ENCODE data around the gene S100A13. TPM values are rescaled to one million over a fixed set of nuclear protein-coding genes. Genes with fewer than 3 reads are reported as not detected.
A peak's percentile ranks its signal among the peaks of the same experiment; 100 is the strongest.

S100A13 gene
- total RNA-seq, 1 experiment from 2014 or later = 111 TPM

- in situ Hi-C loops (cut with HindIII; ENCODE audit: low pct_unique_long_range_greater_than_20kb, low sequenced_read_pairs) (no loop called here), intact Hi-C loops (cut with micrococcal nuclease; ENCODE audit: unreplicated experiment) (loop anchor here (10.0 kb wide), 1 partner anchor 76 kb away; the partner anchor contains the start of gene SNAPIN)
- TF ChIP-seq POLR2AphosphoS5 (IDR thresholded peaks at IDR 0.05; ENCODE audit: low read depth, low read length) (no peak), SIN3A (IDR thresholded peaks at IDR 0.05; ENCODE audit: borderline replicate concordance, insufficient read depth, low read depth, low read length) (no peak), CTCF (IDR thresholded peaks at IDR 0.05) (no peak), TCF7L2 (IDR thresholded peaks at IDR 0.05; ENCODE audit: low read depth, low read length) (no peak), REST (IDR thresholded peaks at IDR 0.05; ENCODE audit: insufficient read depth in 1 of 2, low read depth in 2 of 2, low read length in 1 of 2) (no peak)
- Histone ChIP-seq H3K27ac (ENCODE audit: low read length) (no peak overlapping the region), H3K4me1 (ENCODE audit: control insufficient read depth, insufficient read depth, low read length) (no peaks in the 10 kb centered on the region; the same call in 1 of the 2 replicates), H3K36me3 (ENCODE audit: control insufficient read depth, insufficient read depth, low read length) (no peaks in the 10 kb centered on the region), H3K9me3 (ENCODE audit: control insufficient read depth, insufficient read depth, low read depth, low read length) (no peaks in the 10 kb centered on the region), H3K4me3 (ENCODE audit: low read depth in 2 of 2, low read length in 2 of 2) (no peak overlapping the region), H3K27me3 (ENCODE audit: control insufficient read depth, insufficient read depth, low read length) (no peaks in the 10 kb centered on the region)
- no peak for DNase-seq (ENCODE audit: low read depth, low spot score)
- ChIA-PET POLR2A (no interaction called here), CTCF (no interaction called here)
- no TSS peak for BruUV-seq (replicated peaks)
- ATAC-seq = no peak
Measured at GRCh38 chr1:153578936-153579335, 48.4 kb downstream of the S100A13 start.

- POLR2A ChIA-PET = no interaction called here
Measured at GRCh38 chr1:153578490-153578889, 48.8 kb downstream of the S100A13 start.

More at GRCh38 chr1:153578490-153578889, 48.8 kb downstream of the S100A13 start:
- no peak for TF ChIP-seq TCF7L2 (IDR thresholded peaks at IDR 0.05; ENCODE audit: low read depth, low read length)
- no peak for TF ChIP-seq CTCF (IDR thresholded peaks at IDR 0.05)
- TF ChIP-seq POLR2AphosphoS5 (IDR thresholded peaks at IDR 0.05; ENCODE audit: low read depth, low read length) = no peak
- no peak for TF ChIP-seq SIN3A (IDR thresholded peaks at IDR 0.05; ENCODE audit: borderline replicate concordance, insufficient read depth, low read depth, low read length)
- no peak for TF ChIP-seq REST (IDR thresholded peaks at IDR 0.05; ENCODE audit: insufficient read depth in 1 of 2, low read depth in 2 of 2, low read length in 1 of 2)
- Histone ChIP-seq H3K27me3 (ENCODE audit: control insufficient read depth, insufficient read depth, low read length) (no peaks in the 10 kb centered on the region), H3K4me1 (ENCODE audit: control insufficient read depth, insufficient read depth, low read length) (no peaks in the 10 kb centered on the region; the same call in 1 of the 2 replicates), H3K4me3 (ENCODE audit: low read depth in 2 of 2, low read length in 2 of 2) (no peak overlapping the region), H3K9me3 (ENCODE audit: control insufficient read depth, insufficient read depth, low read depth, low read length) (no peaks in the 10 kb centered on the region), H3K27ac (ENCODE audit: low read length) (no peak overlapping the region), H3K36me3 (ENCODE audit: control insufficient read depth, insufficient read depth, low read length) (no peaks in the 10 kb centered on the region)
- DNase-seq (ENCODE audit: low read depth, low spot score) = no peak
- in situ Hi-C loops (cut with HindIII; ENCODE audit: low pct_unique_long_range_greater_than_20kb, low sequenced_read_pairs) = no loop called here
- CTCF ChIA-PET = no interaction called here
- peak; percentile 38; the same call in 1 of the 2 replicates for ATAC-seq
- intact Hi-C loops (cut with micrococcal nuclease; ENCODE audit: unreplicated experiment) = loop anchor here (10.0 kb wide), 1 partner anchor 76 kb away; the partner anchor contains the start of gene SNAPIN
- BruUV-seq (replicated peaks) = no TSS peak

Data from Panc1 (cell line).